HFF-Myc (cell line): ENCODE results near the gene PHC2.

Experiments used
- DNase-seq: peaks from one replicate; pipeline ENCODE4 v3.0.0-alpha.2; 2011; ENCODE audit warnings: low read depth; ENCODE audit errors: extremely low read depth
- H3K4me3 ChIP-seq: replicated peaks from 2 replicates; pipeline ENCODE4 v1.5.1; 2011; ENCODE audit warnings: low read depth, mild to moderate bottlenecking, control low read depth, low read length
- CTCF ChIP-seq: IDR thresholded peaks from 2 replicates; pipeline ENCODE4 v1.5.1; 2012; ENCODE audit warnings: mild to moderate bottlenecking, low read depth, low read length, control low read depth; ENCODE audit errors: missing control alignments

The PHC2 gene

GRCh38 chr1:33280091-33280661 is 150.7 kb downstream of the PHC2 start:
- H3K4me3 ChIP-seq, result no peak overlapping the region
- no peak for TF ChIP-seq CTCF
- no peak for DNase-seq

- no peak for DNase-seq
- no peak overlapping the region for H3K4me3 ChIP-seq
- TF ChIP-seq CTCF, result no peak
Observed at GRCh38 chr1:33277488-33278084, 153.3 kb downstream of the PHC2 start.

- DNase-seq, result no peak
- no peak for TF ChIP-seq CTCF
Observed at GRCh38 chr1:33276573-33277298, 154.2 kb downstream of the PHC2 start.

GRCh38 chr1:33275706-33276572 is 155.0 kb downstream of the PHC2 start:
- DNase-seq, result no peak
- TF ChIP-seq CTCF, result no peak
- no peak overlapping the region for H3K4me3 ChIP-seq

More at GRCh38 chr1:33276573-33277298, 154.2 kb downstream of the PHC2 start:
- no peak overlapping the region for H3K4me3 ChIP-seq

GRCh38 chr1:33275195-33275594 is 155.7 kb downstream of the PHC2 start:
- no peak overlapping the region for H3K4me3 ChIP-seq
- no peak for TF ChIP-seq CTCF
- no peak for DNase-seq

- H3K4me3 ChIP-seq, result no peak overlapping the region
- TF ChIP-seq CTCF, result no peak
Observed at GRCh38 chr1:33274446-33274845, 156.4 kb downstream of the PHC2 start.

More at GRCh38 chr1:33274446-33274845, 156.4 kb downstream of the PHC2 start:
- no peak for DNase-seq
